Memory B cell (primary cell): ENCODE measurements around the gene TIMMDC1.
A peak's percentile ranks its signal among the peaks of the same experiment; 100 is the strongest.

Experiments
- ATAC-seq: fragments of 150-1000 bp; cut with Tn5 transposase; 2 replicates; pipeline ENCODE4 v1.10.0; 2021; ENCODE audit warnings: low read depth, mild to moderate bottlenecking, moderate library complexity
- DNase-seq, 2 donors: peaks; one replicate each; pipeline ENCODE4 v3.0.0; 2022; ENCODE audit warnings: low spot score in 2 of 2
- H3K27ac Mint-ChIP-seq: one replicate; pipeline ENCODE4 v1.8.0; 2022; ENCODE audit warnings: mild to moderate bottlenecking, moderate library complexity, mixed read lengths
- H3K27me3 Mint-ChIP-seq: one replicate; pipeline ENCODE4 v1.8.0; 2022; ENCODE audit warnings: mixed read lengths
- H3K36me3 Mint-ChIP-seq: one replicate; pipeline ENCODE4 v1.8.0; 2022; ENCODE audit warnings: mild to moderate bottlenecking, mixed read lengths
- H3K4me1 Mint-ChIP-seq: one replicate; pipeline ENCODE4 v1.8.0; 2022; ENCODE audit warnings: mixed read lengths
- H3K4me3 Mint-ChIP-seq: one replicate; pipeline ENCODE4 v1.8.0; 2022; ENCODE audit warnings: mild to moderate bottlenecking, moderate library complexity, mixed read lengths
- H3K9me3 Mint-ChIP-seq: one replicate; pipeline ENCODE4 v1.8.0; 2022; ENCODE audit warnings: mixed read lengths

The TIMMDC1 gene

GRCh38 chr3:119492810-119493209 lies 5.5 kb upstream of the TIMMDC1 start:
- Mint-ChIP-seq H3K9me3 (no peaks in the 10 kb centered on the region), H3K4me3 (no peak overlapping the region), H3K27ac (no peak overlapping the region), H3K27me3 (no peaks in the 10 kb centered on the region), H3K4me1 (peaks cover 2% of the 10 kb centered on the region), H3K36me3 (peaks cover 12% of the 10 kb centered on the region)
- no peak for DNase-seq
- no peak for ATAC-seq

GRCh38 chr3:119494597-119494996 lies 3.8 kb upstream of the TIMMDC1 start:
- no peak overlapping the region for H3K4me3 Mint-ChIP-seq
- no peaks in the 10 kb centered on the region for H3K9me3 Mint-ChIP-seq
- H3K27ac Mint-ChIP-seq: no peak overlapping the region
- DNase-seq: no peak
- H3K36me3 Mint-ChIP-seq: peaks cover 12% of the 10 kb centered on the region
- ATAC-seq: no peak
- no peaks in the 10 kb centered on the region for H3K27me3 Mint-ChIP-seq
- H3K4me1 Mint-ChIP-seq: peaks cover 5% of the 10 kb centered on the region

GRCh38 chr3:119497820-119498185 lies 544 bp upstream of the TIMMDC1 start:
- no peaks in the 10 kb centered on the region for H3K9me3 Mint-ChIP-seq
- H3K27ac Mint-ChIP-seq: peak overlapping the region; percentile 98
- H3K4me1 Mint-ChIP-seq: peaks cover 19% of the 10 kb centered on the region
- ATAC-seq (no peak), DNase-seq (no peak)
- peak overlapping the region; percentile 99 for H3K4me3 Mint-ChIP-seq
- no peaks in the 10 kb centered on the region for H3K27me3 Mint-ChIP-seq
- H3K36me3 Mint-ChIP-seq: peaks cover 4% of the 10 kb centered on the region

- Mint-ChIP-seq H3K4me1 (peaks cover 21% of the 10 kb centered on the region), H3K27me3 (no peaks in the 10 kb centered on the region), H3K9me3 (no peaks in the 10 kb centered on the region), H3K4me3 (peak overlapping the region; percentile 16), H3K27ac (no peak overlapping the region), H3K36me3 (peaks cover 10% of the 10 kb centered on the region)
- ATAC-seq (no peak), DNase-seq (no peak)
Measured at GRCh38 chr3:119500265-119500664, 1.9 kb downstream of the TIMMDC1 start.

GRCh38 chr3:119500901-119501300 lies 2.6 kb downstream of the TIMMDC1 start:
- H3K36me3 Mint-ChIP-seq: peaks cover 10% of the 10 kb centered on the region
- no peak for ATAC-seq
- H3K9me3 Mint-ChIP-seq: no peaks in the 10 kb centered on the region
- H3K27ac Mint-ChIP-seq: no peak overlapping the region
- no peaks in the 10 kb centered on the region for H3K27me3 Mint-ChIP-seq
- H3K4me1 Mint-ChIP-seq: peaks cover 21% of the 10 kb centered on the region
- no peak for DNase-seq
- H3K4me3 Mint-ChIP-seq: no peak overlapping the region

- no peak for ATAC-seq
- Mint-ChIP-seq H3K27me3 (no peaks in the 10 kb centered on the region), H3K9me3 (no peaks in the 10 kb centered on the region), H3K36me3 (peaks cover 28% of the 10 kb centered on the region), H3K27ac (peak overlapping the region; percentile 83), H3K4me3 (no peak overlapping the region), H3K4me1 (peaks cover 18% of the 10 kb centered on the region)
- no peak for DNase-seq
Measured at GRCh38 chr3:119506631-119507030, 8.3 kb downstream of the TIMMDC1 start.

GRCh38 chr3:119507404-119507803 lies 9.1 kb downstream of the TIMMDC1 start:
- H3K9me3 Mint-ChIP-seq: no peaks in the 10 kb centered on the region
- peaks cover 16% of the 10 kb centered on the region for H3K4me1 Mint-ChIP-seq
- peaks cover 28% of the 10 kb centered on the region for H3K36me3 Mint-ChIP-seq
- ATAC-seq (no peak), DNase-seq (no peak)
- no peak overlapping the region for H3K27ac Mint-ChIP-seq
- no peak overlapping the region for H3K4me3 Mint-ChIP-seq
- no peaks in the 10 kb centered on the region for H3K27me3 Mint-ChIP-seq

GRCh38 chr3:119508172-119508845 lies 10.0 kb downstream of the TIMMDC1 start:
- ATAC-seq (no peak), DNase-seq (no peak)
- Mint-ChIP-seq H3K27ac (peak overlapping the region; percentile 24), H3K27me3 (no peaks in the 10 kb centered on the region), H3K4me3 (no peak overlapping the region), H3K4me1 (peaks cover 14% of the 10 kb centered on the region), H3K36me3 (peaks cover 30% of the 10 kb centered on the region), H3K9me3 (no peaks in the 10 kb centered on the region)

GRCh38 chr3:119510690-119511089 lies 12.3 kb downstream of the TIMMDC1 start:
- no peak overlapping the region for H3K27ac Mint-ChIP-seq
- ATAC-seq (no peak), DNase-seq (no peak)
- no peaks in the 10 kb centered on the region for H3K9me3 Mint-ChIP-seq
- H3K27me3 Mint-ChIP-seq: no peaks in the 10 kb centered on the region
- H3K4me1 Mint-ChIP-seq: peaks cover 13% of the 10 kb centered on the region
- no peak overlapping the region for H3K4me3 Mint-ChIP-seq
- H3K36me3 Mint-ChIP-seq: peaks cover 33% of the 10 kb centered on the region

GRCh38 chr3:119514637-119515036 lies 16.3 kb downstream of the TIMMDC1 start:
- Mint-ChIP-seq H3K4me1 (peaks cover 3% of the 10 kb centered on the region), H3K36me3 (peaks cover 32% of the 10 kb centered on the region), H3K27ac (no peak overlapping the region), H3K9me3 (peaks cover 2% of the 10 kb centered on the region), H3K27me3 (no peaks in the 10 kb centered on the region), H3K4me3 (no peak overlapping the region)
- ATAC-seq: no peak
- no peak for DNase-seq

- H3K9me3 Mint-ChIP-seq: peaks cover 3% of the 10 kb centered on the region
- ATAC-seq (no peak), DNase-seq (no peak)
Measured at GRCh38 chr3:119517112-119517511, 18.8 kb downstream of the TIMMDC1 start.

GRCh38 chr3:119518026-119518425 lies 19.7 kb downstream of the TIMMDC1 start:
- Mint-ChIP-seq H3K9me3 (peaks cover 3% of the 10 kb centered on the region), H3K27ac (no peak overlapping the region), H3K36me3 (peaks cover 56% of the 10 kb centered on the region), H3K4me1 (peaks cover 5% of the 10 kb centered on the region), H3K4me3 (no peak overlapping the region), H3K27me3 (no peaks in the 10 kb centered on the region)
- ATAC-seq (no peak), DNase-seq (no peak)

More at GRCh38 chr3:119517112-119517511, 18.8 kb downstream of the TIMMDC1 start:
- Mint-ChIP-seq H3K27me3 (no peaks in the 10 kb centered on the region), H3K36me3 (peaks cover 52% of the 10 kb centered on the region), H3K4me1 (peaks cover 4% of the 10 kb centered on the region), H3K27ac (peak overlapping the region; percentile 35), H3K4me3 (no peak overlapping the region)

- peaks cover 2% of the 10 kb centered on the region for H3K4me1 Mint-ChIP-seq
- H3K9me3 Mint-ChIP-seq: no peaks in the 10 kb centered on the region
- no peaks in the 10 kb centered on the region for H3K27me3 Mint-ChIP-seq
- no peak overlapping the region for H3K4me3 Mint-ChIP-seq
- peaks cover 38% of the 10 kb centered on the region for H3K36me3 Mint-ChIP-seq
- DNase-seq (no peak), ATAC-seq (peak; percentile 56)
- peak overlapping the region; percentile 72 for H3K27ac Mint-ChIP-seq
Measured at GRCh38 chr3:119524931-119525662, 26.8 kb downstream of the TIMMDC1 start.

GRCh38 chr3:119527714-119528113 lies 29.4 kb downstream of the TIMMDC1 start:
- no peak for DNase-seq
- H3K9me3 Mint-ChIP-seq: no peaks in the 10 kb centered on the region
- peaks cover 27% of the 10 kb centered on the region for H3K36me3 Mint-ChIP-seq
- no peak for ATAC-seq
- no peaks in the 10 kb centered on the region for H3K27me3 Mint-ChIP-seq
- H3K4me3 Mint-ChIP-seq: no peak overlapping the region
- H3K27ac Mint-ChIP-seq: peak overlapping the region; percentile 56
- H3K4me1 Mint-ChIP-seq: peaks cover 8% of the 10 kb centered on the region

GRCh38 chr3:119529883-119530282 lies 31.5 kb downstream of the TIMMDC1 start:
- no peak for ATAC-seq
- no peak overlapping the region for H3K4me3 Mint-ChIP-seq
- no peaks in the 10 kb centered on the region for H3K27me3 Mint-ChIP-seq
- peak overlapping the region; percentile 14 for H3K27ac Mint-ChIP-seq
- no peak for DNase-seq
- peaks cover 8% of the 10 kb centered on the region for H3K4me1 Mint-ChIP-seq
- H3K36me3 Mint-ChIP-seq: peaks cover 21% of the 10 kb centered on the region
- H3K9me3 Mint-ChIP-seq: no peaks in the 10 kb centered on the region
